Fibroblast of mammary gland (primary cell): ENCODE results near the gene NEBL.

ENCODE experiments used
- DNase-seq: peaks from one replicate; pipeline ENCODE4 v3.0.0-alpha.2; 2010; ENCODE audit warnings: low read depth
- H3K4me3 ChIP-seq: 2 replicates; pipeline ENCODE4 v1.5.1; 2011; ENCODE audit warnings: low read depth, mild to moderate bottlenecking, low read length, moderate library complexity; ENCODE audit not compliant: control insufficient read depth
- TF ChIP-seq, protein P1 (sequence below): conservative IDR thresholded peaks from 2 replicates; pipeline ENCODE4 v1.5.1; 2011; ENCODE audit warnings: low read depth, low read length, inconsistent platforms; ENCODE audit not compliant: control insufficient read depth, insufficient read depth

Gene NEBL

GRCh38 chr10:20891338-20891714 is 5.8 kb downstream of the NEBL start:
- DNase-seq: peak; percentile 46
- TF ChIP-seq, protein P1, sequence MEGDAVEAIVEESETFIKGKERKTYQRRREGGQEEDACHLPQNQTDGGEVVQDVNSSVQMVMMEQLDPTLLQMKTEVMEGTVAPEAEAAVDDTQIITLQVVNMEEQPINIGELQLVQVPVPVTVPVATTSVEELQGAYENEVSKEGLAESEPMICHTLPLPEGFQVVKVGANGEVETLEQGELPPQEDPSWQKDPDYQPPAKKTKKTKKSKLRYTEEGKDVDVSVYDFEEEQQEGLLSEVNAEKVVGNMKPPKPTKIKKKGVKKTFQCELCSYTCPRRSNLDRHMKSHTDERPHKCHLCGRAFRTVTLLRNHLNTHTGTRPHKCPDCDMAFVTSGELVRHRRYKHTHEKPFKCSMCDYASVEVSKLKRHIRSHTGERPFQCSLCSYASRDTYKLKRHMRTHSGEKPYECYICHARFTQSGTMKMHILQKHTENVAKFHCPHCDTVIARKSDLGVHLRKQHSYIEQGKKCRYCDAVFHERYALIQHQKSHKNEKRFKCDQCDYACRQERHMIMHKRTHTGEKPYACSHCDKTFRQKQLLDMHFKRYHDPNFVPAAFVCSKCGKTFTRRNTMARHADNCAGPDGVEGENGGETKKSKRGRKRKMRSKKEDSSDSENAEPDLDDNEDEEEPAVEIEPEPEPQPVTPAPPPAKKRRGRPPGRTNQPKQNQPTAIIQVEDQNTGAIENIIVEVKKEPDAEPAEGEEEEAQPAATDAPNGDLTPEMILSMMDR: no peak
- no peak overlapping the region for H3K4me3 ChIP-seq

DNA sequence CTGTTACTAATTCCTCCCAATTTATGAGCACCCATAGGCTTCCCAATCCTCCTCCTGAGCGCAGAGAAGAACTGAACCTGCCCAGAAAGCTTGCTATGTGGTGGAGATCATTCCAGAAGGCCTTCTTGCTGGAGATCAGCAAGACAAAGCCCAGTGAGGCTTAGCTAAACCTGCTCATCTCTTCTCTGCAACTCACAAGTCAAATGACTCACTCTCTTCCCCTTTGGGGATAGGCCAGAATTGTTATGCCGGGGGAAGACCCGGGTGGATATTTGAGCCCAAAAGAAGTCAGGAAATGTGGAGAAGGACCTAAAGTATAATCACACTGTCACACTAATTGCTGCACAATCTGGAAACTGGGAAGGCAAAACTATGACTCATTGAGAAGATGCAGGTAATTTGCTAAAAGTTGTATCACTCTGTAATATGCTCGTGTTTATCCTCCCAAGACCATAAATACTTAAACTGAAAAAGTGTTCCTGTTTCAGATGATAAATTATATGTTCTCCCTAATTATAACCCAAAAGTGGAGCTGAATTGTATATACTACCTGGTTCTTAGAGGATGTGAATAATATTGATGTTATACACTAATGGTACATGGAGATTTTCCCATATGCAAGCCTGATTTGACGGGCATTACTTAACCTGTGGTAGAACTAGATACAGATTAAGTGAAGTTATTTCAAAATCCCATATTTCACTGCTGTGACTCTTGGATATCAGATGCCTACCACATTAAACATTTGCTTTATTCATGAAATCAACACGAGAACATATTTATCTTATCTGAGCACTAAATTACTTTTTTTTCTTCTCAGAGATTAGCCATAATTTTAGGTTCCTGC is 6.4 kb downstream of the NEBL start:
- peak; percentile 76 for DNase-seq
- TF ChIP-seq, protein P1: no peak
- no peak overlapping the region for H3K4me3 ChIP-seq

GRCh38 chr10:20890009-20890408 is 7.1 kb downstream of the NEBL start:
- no peak overlapping the region for H3K4me3 ChIP-seq
- TF ChIP-seq, protein P1: no peak
- DNase-seq: no peak

DNA sequence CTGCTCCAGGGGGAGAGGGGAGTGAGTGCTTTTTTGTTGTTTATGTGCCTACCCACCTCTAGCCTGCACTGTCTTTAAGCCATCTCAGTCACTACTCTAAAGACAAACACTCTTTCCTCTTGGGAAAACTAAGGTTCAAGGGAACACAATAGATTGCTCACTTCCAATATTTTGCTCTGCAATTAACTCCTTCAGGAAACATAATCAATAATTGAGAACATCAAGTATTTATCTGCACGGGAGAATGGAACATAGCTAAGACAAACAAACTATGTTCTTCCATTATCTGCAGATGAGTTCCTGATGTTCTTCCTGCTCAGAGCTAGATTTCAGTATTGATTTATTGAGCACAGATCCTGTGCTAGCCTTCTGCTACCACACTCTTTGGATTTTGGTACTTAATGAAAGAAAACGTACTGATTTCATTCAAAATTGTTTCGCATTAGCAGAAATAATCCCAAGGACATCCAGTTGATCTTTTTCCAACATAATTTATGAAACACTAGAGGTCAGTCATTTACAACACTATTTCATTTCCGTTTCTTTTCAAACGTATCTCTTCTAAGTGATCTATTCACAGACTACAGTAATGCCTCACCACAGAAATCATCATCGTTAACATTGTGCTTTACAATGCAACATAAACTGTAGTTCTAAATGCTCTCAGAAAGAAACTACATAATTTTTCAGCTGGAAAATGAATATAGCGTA is 8.3 kb downstream of the NEBL start:
- TF ChIP-seq, protein P1: no peak
- H3K4me3 ChIP-seq: no peak overlapping the region
- peak; percentile 46 for DNase-seq

- no peak for DNase-seq
- H3K4me3 ChIP-seq: no peak overlapping the region
- TF ChIP-seq, protein P1: no peak
These were observed 9.2 kb downstream of the NEBL start for GRCh38 chr10:20887706-20888555.

GRCh38 chr10:20885678-20886077 is 11.4 kb downstream of the NEBL start:
- H3K4me3 ChIP-seq: no peak overlapping the region
- TF ChIP-seq, protein P1: no peak
- DNase-seq: peak; percentile 24
